SK-N-SH (cell line): ENCODE measurements around the gene DOCK3. TPM values are rescaled to one million over a fixed set of nuclear protein-coding genes. Genes with fewer than 3 reads are reported as not detected.

Source experiments
- CTCF ChIA-PET: fragments of 300-600, 350-600 bp; formaldehyde crosslinking; extraction: SDS; loops from one replicate; lab custom pipeline; 2021; lab: Yijun Ruan, JAX
- POLR2A ChIA-PET: fragments of 350-600 bp; sonication (Branson Sonifier 250); formaldehyde crosslinking; extraction: SDS; loops from one replicate; lab custom pipeline; 2020; ENCODE audit warnings: antibody characterized with exemption, inconsistent platforms; lab: Yijun Ruan, JAX
- DNase-seq: peaks from one replicate; pipeline ENCODE4 v3.0.0; 2012
- H2AFZ ChIP-seq: fragments of 200-600 bp; sonication (generic); 2 replicates; pipeline ENCODE4 v1.8.1; 2016; ENCODE audit warnings: antibody characterized with exemption, mild to moderate bottlenecking, low read depth
- H3F3A ChIP-seq: fragments of 200-600 bp; sonication (generic); replicated peaks from 2 replicates; pipeline ENCODE3; 2016; ENCODE audit warnings: antibody characterized with exemption, mild to moderate bottlenecking; ENCODE audit not compliant: insufficient read depth
- H3K27ac ChIP-seq, 2 experiments: fragments of 200-500 bp in 1 of 2; fragments of 200-600 bp in 1 of 2; sonication (Bioruptor generic) in 1 of 2; sonication (generic), shearing (Covaris generic) in 1 of 2; 2 replicates each; pipeline versions ENCODE4 v1.5.1 to v1.6.1; 2014 to 2016; ENCODE audit warnings: low read depth in 2 of 2, inconsistent platforms in 1 of 2, low read length in 1 of 2, mild to moderate bottlenecking in 1 of 2, mixed read lengths in 1 of 2
- H3K27me3 ChIP-seq: fragments of 200-600 bp; sonication (generic), shearing (Covaris generic); 2 replicates; pipeline ENCODE4 v1.6.1; 2016; ENCODE audit warnings: mixed run types; ENCODE audit not compliant: insufficient read depth
- H3K36me3 ChIP-seq, 2 experiments: fragments of 200-500 bp in 1 of 2; fragments of 200-600 bp in 1 of 2; sonication (Bioruptor generic) in 1 of 2; sonication (generic) in 1 of 2; replicated peaks in 1 of 2; 2 replicates each; pipeline versions ENCODE3 to v1.5.1; 2014 to 2016; ENCODE audit warnings: low read length in 1 of 2, mild to moderate bottlenecking in 1 of 2; ENCODE audit not compliant: insufficient read depth in 2 of 2, control insufficient read depth in 1 of 2
- H3K4me1 ChIP-seq, 2 experiments: fragments of 200-500 bp in 1 of 2; fragments of 200-600 bp in 1 of 2; sonication (Bioruptor generic) in 1 of 2; sonication (generic), shearing (Covaris generic) in 1 of 2; 2 replicates each; pipeline versions ENCODE4 v1.5.1 to v1.6.1; 2014 to 2016; ENCODE audit warnings: low read depth in 1 of 2, low read length in 1 of 2, mixed run types in 1 of 2; ENCODE audit not compliant: insufficient read depth in 2 of 2, control insufficient read depth in 1 of 2
- H3K4me2 ChIP-seq: fragments of 200-600 bp; sonication (generic), shearing (Covaris generic); 2 replicates; pipeline ENCODE4 v1.6.1; 2017; ENCODE audit warnings: mixed run types
- H3K4me3 ChIP-seq, 2 experiments: fragments of 200-500 bp in 1 of 2; fragments of 200-600 bp in 1 of 2; sonication (Bioruptor generic) in 1 of 2; sonication (generic), shearing (Covaris generic) in 1 of 2; 2 replicates each; pipeline versions ENCODE4 v1.5.1 to v1.8.1; 2014 to 2016; ENCODE audit warnings: low read depth in 2 of 2, inconsistent platforms in 1 of 2, low read length in 1 of 2, mild to moderate bottlenecking in 1 of 2, mixed read lengths in 1 of 2, moderate library complexity in 1 of 2
- H3K79me2 ChIP-seq: fragments of 200-600 bp; sonication (generic); 2 replicates; pipeline ENCODE4 v1.8.1; 2017; ENCODE audit warnings: mild to moderate bottlenecking; ENCODE audit not compliant: insufficient read depth
- H3K9ac ChIP-seq: fragments of 200-600 bp; sonication (generic); 2 replicates; pipeline ENCODE4 v1.6.1; 2017; ENCODE audit warnings: mixed run types
- H3K9me2 ChIP-seq: fragments of 200-600 bp; sonication (generic); 2 replicates; pipeline ENCODE4 v1.6.1; 2017; ENCODE audit warnings: mixed run types
- H3K9me3 ChIP-seq: fragments of 200-600 bp; sonication (generic); 2 replicates; pipeline ENCODE4 v1.6.1; 2017; ENCODE audit warnings: mixed run types, mild to moderate bottlenecking, moderate library complexity
- H4K20me1 ChIP-seq: fragments of 200-600 bp; sonication (generic); 2 replicates; pipeline ENCODE4 v1.6.1; 2017; ENCODE audit warnings: mild to moderate bottlenecking, mixed run types; ENCODE audit not compliant: insufficient read depth
- ELF1 ChIP-seq: IDR thresholded peaks from 2 replicates; pipeline ENCODE4 v1.4.0; 2012
- EZH2phosphoT487 ChIP-seq: fragments of 200-600 bp; sonication (generic); IDR thresholded peaks from 2 replicates; pipeline ENCODE4 v1.6.1; 2017; ENCODE audit warnings: low read depth, mixed run types, mild to moderate bottlenecking, antibody characterized with exemption, moderate library complexity, borderline replicate concordance
- FOSL2 ChIP-seq: IDR thresholded peaks from 2 replicates; pipeline ENCODE4 v1.4.0; 2012; ENCODE audit warnings: low read depth, mild to moderate bottlenecking, moderate library complexity, borderline replicate concordance
- FOXM1 ChIP-seq: IDR thresholded peaks from 2 replicates; pipeline ENCODE4 v1.4.0; 2012; ENCODE audit warnings: low read depth, mild to moderate bottlenecking
- GABPA ChIP-seq: IDR thresholded peaks from 2 replicates; pipeline ENCODE4 v1.4.0; 2012; ENCODE audit warnings: low read depth, mild to moderate bottlenecking
- GATA2 ChIP-seq: sonication (generic); formaldehyde crosslinking; IDR thresholded peaks from 2 replicates; pipeline ENCODE4 v1.5.0; 2020; ENCODE audit warnings: mild to moderate bottlenecking, missing genetic modification reagents
- MEF2A ChIP-seq: IDR thresholded peaks from 2 replicates; pipeline ENCODE4 v1.4.0; 2012; ENCODE audit warnings: low read depth, borderline replicate concordance
- NFIC ChIP-seq: IDR thresholded peaks from 2 replicates; pipeline ENCODE4 v1.4.0; 2012; ENCODE audit warnings: borderline replicate concordance
- NRF1 ChIP-seq: IDR thresholded peaks from 2 replicates; pipeline ENCODE4 v1.6.1; 2012; ENCODE audit warnings: low read depth, mild to moderate bottlenecking, low read length
- POLR2AphosphoS5 ChIP-seq: IDR thresholded peaks from 2 replicates; pipeline ENCODE4 v1.6.1; 2012; ENCODE audit warnings: low read depth, low read length
- RAD21 ChIP-seq: IDR thresholded peaks from 2 replicates; pipeline ENCODE4 v1.6.1; 2012; ENCODE audit warnings: mild to moderate bottlenecking, low read length
- SIN3A ChIP-seq: IDR thresholded peaks from 2 replicates; pipeline ENCODE4 v1.6.1; 2012; ENCODE audit warnings: low read depth, mild to moderate bottlenecking, low read length, moderate library complexity, borderline replicate concordance
- SMC3 ChIP-seq: IDR thresholded peaks from 2 replicates; pipeline ENCODE4 v1.6.1; 2012; ENCODE audit warnings: low read depth, low read length, improper control_type of control experiment
- TAF1 ChIP-seq: IDR thresholded peaks from 2 replicates; pipeline ENCODE4 v1.6.1; 2012; ENCODE audit warnings: low read depth, mild to moderate bottlenecking, low read length, moderate library complexity, borderline replicate concordance
- TCF12 ChIP-seq: IDR thresholded peaks from 2 replicates; pipeline ENCODE4 v1.4.0; 2012
- WGBS: methylation state at CpG from one replicate; pipeline ENCODE4 v1.1.6; 2017; ENCODE audit warnings: low lambda C conversion rate; 5-methylcytosine and 5-hydroxymethylcytosine counted together
- polyA plus RNA-seq, 3 experiments: library from polyadenylated mRNA; depleted of rRNA; stranded (reverse); fragments of >200 nt; gene quantifications; 2 replicates each; pipeline ENCODE4 v1.2.3, GENCODE V29; 2012
- TF ChIP-seq, protein P1 (sequence below): fragments of 150-350 bp; IDR thresholded peaks from 2 replicates; pipeline ENCODE4 v1.6.1; 2017; ENCODE audit warnings: antibody characterized with exemption, low read length, low read depth, borderline replicate concordance
- TF ChIP-seq, protein P2 (sequence below): IDR thresholded peaks from 2 replicates; pipeline ENCODE4 v1.4.0; 2012; ENCODE audit warnings: low read depth
- TF ChIP-seq, protein P3 (sequence below): IDR thresholded peaks from 2 replicates; pipeline ENCODE4 v1.4.0; 2012; ENCODE audit warnings: low read depth, borderline replicate concordance

Gene DOCK3
- polyA plus RNA-seq, 1 of the 3 experiments (the other 2 are of a cell fraction): 0.05 TPM

- TF ChIP-seq SIN3A: no peak
- TF ChIP-seq, protein P1, sequence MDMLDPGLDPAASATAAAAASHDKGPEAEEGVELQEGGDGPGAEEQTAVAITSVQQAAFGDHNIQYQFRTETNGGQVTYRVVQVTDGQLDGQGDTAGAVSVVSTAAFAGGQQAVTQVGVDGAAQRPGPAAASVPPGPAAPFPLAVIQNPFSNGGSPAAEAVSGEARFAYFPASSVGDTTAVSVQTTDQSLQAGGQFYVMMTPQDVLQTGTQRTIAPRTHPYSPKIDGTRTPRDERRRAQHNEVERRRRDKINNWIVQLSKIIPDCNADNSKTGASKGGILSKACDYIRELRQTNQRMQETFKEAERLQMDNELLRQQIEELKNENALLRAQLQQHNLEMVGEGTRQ: no peak
- TF ChIP-seq TCF12: no peak
These were observed 669.4 kb downstream of the DOCK3 start (continued) for GRCh38 chr3:51343918-51344687.

DNA sequence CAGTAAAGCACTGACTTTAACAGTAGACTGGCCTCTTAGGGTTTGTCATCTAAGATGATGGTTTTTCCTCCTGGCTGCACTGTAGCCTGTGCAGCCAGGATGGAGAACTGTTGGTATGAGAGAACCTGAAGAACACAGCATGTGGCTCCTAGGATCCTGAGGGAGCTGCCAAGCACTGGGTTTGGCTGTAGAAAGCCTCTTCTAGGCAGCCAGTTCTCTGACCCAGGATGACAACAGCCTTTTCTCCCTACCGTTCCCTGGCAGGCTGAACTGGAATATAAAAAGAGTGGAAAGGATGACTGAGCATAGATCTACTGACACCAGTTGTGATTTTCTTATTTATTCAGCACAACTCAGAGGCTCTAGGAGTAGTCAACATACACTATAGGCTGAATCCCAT, 676.0 kb downstream of the DOCK3 start:
- no peak for TF ChIP-seq NFIC
- no peak for TF ChIP-seq POLR2AphosphoS5
- TF ChIP-seq GATA2 (CRISPR knock-in tag): no peak
- TF ChIP-seq, protein P2, sequence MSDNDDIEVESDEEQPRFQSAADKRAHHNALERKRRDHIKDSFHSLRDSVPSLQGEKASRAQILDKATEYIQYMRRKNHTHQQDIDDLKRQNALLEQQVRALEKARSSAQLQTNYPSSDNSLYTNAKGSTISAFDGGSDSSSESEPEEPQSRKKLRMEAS: no peak
- TF ChIP-seq ELF1: no peak
- TF ChIP-seq, protein P3, sequence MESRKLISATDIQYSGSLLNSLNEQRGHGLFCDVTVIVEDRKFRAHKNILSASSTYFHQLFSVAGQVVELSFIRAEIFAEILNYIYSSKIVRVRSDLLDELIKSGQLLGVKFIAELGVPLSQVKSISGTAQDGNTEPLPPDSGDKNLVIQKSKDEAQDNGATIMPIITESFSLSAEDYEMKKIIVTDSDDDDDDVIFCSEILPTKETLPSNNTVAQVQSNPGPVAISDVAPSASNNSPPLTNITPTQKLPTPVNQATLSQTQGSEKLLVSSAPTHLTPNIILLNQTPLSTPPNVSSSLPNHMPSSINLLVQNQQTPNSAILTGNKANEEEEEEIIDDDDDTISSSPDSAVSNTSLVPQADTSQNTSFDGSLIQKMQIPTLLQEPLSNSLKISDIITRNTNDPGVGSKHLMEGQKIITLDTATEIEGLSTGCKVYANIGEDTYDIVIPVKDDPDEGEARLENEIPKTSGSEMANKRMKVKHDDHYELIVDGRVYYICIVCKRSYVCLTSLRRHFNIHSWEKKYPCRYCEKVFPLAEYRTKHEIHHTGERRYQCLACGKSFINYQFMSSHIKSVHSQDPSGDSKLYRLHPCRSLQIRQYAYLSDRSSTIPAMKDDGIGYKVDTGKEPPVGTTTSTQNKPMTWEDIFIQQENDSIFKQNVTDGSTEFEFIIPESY: no peak
- no peak for TF ChIP-seq SIN3A
- TF ChIP-seq MEF2A: no peak
- TF ChIP-seq FOSL2: no peak
- no peak for TF ChIP-seq GABPA
- no peak for TF ChIP-seq SMC3
- TF ChIP-seq RAD21: no peak
- no peak for TF ChIP-seq FOXM1
- no peak for TF ChIP-seq NRF1
- TF ChIP-seq TAF1: no peak
- no peak for TF ChIP-seq EZH2phosphoT487
- ChIA-PET CTCF (interaction anchor here (1.1 kb wide), 1 partner anchor 39 kb away, joined by 3 read pairs; no protein-coding TSS in a partner anchor), POLR2A (no interaction called here)
- no peak overlapping the region for H2AFZ ChIP-seq
- H3K27me3 ChIP-seq: no peaks in the 10 kb centered on the region; the same call in 1 of the 2 replicates
- H3K9me3 ChIP-seq: no peaks in the 10 kb centered on the region
- no peaks in the 10 kb centered on the region for H3F3A ChIP-seq
- no peak overlapping the region for H3K4me2 ChIP-seq
- no peaks in the 10 kb centered on the region for H3K4me1 ChIP-seq
- no peaks in the 10 kb centered on the region for H4K20me1 ChIP-seq
- no peak overlapping the region for H3K4me3 ChIP-seq
- H3K27ac ChIP-seq: no peak overlapping the region
- H3K36me3 ChIP-seq: no peaks in the 10 kb centered on the region
- no peak for DNase-seq
- H3K9ac ChIP-seq: no peak overlapping the region
- no peaks in the 10 kb centered on the region for H3K79me2 ChIP-seq
- 45% methylated on average over 1 of the region's 1 CpG for WGBS
- H3K9me2 ChIP-seq: no peaks in the 10 kb centered on the region
